GM21528 (cell line): ENCODE results near the gene KHNYN.
A peak's percentile ranks its signal among the peaks of the same experiment; 100 is the strongest.
"Not testable (repeated sequence)": the region's sequence is repeated elsewhere in the genome, so short reads cannot be mapped to it uniquely, and the experiment has no call there.

Experiments
- ATAC-seq: cut with Tn5 transposase; IDR thresholded peaks from one replicate; pipeline ENCODE4 v1.9.1; 2021; ENCODE audit warnings: mild to moderate bottlenecking, moderate library complexity; ENCODE audit not compliant: unreplicated experiment, low FRiP score

Gene KHNYN

DNA sequence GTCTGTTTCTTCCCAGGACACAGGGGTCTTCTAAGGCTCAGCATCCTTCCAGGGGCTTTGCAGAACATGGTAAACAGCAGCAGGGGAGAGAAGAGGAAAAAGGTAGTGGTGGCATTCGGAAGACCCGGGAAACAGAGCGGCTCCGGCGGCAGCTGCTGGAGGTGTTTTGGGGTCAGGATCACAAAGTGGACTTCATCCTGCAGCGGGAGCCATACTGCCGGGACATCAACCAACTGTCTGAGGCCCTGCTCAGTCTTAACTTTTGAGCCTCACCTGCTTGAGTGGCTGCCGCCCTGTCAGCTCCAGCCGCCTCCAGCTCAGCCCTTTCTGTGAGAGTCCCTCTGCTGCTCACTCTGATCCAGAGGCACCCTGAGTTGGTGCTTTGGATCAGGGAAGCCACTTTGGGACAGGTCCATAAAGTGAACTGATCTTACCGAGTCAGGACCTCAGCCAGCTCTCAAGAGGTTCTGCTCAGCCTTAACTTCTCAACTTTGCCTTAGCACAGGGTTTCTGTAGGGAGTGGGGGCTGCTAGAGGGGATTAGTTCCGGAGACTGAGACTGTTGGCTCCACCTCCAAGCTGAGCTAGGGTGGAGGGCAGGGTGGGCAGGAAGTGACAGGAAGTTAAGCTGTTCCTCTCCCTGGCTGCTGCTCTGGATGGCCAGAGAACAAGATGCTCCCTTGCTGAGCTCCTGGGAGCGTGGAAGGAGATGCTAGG lies 7.4 kb downstream of the KHNYN start:
- no peak for ATAC-seq

- ATAC-seq: no peak
Observed at GRCh38 chr14:24437736-24438067, 7.9 kb downstream of the KHNYN start.

DNA sequence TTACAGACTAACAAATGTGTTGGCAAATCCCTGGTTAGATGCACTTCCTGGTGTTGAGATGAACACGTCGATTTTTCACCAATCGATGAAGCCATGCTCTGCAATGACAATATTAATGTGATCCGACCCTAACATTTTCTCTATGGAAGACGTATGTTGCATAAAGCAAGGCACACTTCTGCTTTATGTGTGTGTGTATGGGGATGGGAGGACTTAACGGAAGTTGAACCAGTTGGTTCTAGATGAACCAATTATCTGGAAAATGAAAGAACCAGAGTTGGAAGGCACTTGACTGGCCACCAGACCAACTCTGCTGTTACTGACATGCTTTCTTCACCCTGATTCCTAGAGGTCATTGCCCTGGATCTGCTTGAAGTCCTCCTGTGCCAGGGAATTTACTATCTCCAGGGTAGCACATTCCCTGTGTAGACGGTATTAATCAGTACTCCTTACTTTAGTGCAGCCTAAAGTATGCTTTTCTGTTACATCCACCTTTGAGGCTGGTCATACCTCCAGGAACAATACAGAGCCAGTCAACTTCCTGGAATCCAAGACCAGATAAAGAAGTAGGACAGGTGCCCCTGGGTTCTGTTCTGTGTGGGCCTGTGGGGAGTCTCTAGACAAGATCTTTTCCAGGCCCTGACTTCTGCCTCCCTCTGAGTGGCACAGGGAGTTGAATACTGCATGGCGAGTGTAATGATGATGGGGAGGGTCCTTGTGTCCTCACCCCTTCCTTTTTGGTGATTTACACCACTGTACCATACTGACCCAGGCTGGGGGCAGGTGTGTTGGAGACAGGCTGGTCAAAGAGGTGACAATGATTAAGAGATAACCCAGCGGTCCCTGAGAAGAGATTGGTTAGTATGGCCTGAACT lies 8.7 kb downstream of the KHNYN start:
- ATAC-seq: no peak

GRCh38 chr14:24439257-24439656 lies 9.5 kb downstream of the KHNYN start:
- no peak for ATAC-seq

GRCh38 chr14:24439830-24440605 lies 10.3 kb downstream of the KHNYN start:
- no peak for ATAC-seq

GRCh38 chr14:24440606-24441399 lies 11.0 kb downstream of the KHNYN start:
- no peak for ATAC-seq

DNA sequence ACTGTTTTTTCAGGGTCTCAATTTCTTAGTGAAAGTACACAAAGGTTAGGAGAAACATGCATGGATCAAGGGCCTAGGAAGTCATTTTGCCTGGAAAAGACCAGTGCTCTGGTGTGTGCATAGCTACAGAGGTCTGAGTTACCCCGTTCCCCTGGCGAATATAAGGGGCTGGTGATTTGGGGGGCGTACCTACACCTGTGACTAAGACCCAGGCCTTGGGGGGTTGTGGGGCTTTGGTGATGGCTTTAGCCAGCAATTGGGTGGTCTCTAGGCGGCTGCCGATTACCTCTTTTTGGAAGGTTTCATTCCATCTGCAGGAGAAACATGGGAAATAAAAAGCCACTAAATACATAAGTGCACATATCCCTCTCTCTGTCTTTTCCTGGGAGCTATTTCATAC lies 11.7 kb downstream of the KHNYN start:
- ATAC-seq: no peak

DNA sequence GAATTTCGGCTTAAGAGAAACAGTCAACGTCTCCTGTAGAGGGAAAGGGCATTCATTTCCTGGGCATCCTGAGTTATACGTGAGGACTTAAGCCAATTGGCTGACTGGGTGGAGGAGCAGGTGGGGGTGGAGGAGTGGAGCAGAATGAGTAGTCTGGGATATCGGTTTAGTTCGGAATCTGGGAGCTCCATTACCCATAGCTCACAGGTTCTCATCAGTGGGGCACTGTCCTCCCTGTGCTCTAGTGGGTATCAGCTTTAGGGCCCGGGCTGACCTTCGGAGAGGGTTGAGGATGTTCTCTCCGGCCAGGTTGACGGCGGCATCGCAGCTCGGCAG lies 12.1 kb downstream of the KHNYN start:
- ATAC-seq: no peak

GRCh38 chr14:24442240-24443052 lies 12.7 kb downstream of the KHNYN start, which contains the start of gene SDR39U1:
Gene SDR39U1, minus strand, starts transcription at chr14:24442776. Its CDS starts 7 bp downstream, at chr14:24442769.
- peak; percentile 93 for ATAC-seq

GRCh38 chr14:24443053-24443665 lies 13.4 kb downstream of the KHNYN start:
- ATAC-seq: no peak

DNA sequence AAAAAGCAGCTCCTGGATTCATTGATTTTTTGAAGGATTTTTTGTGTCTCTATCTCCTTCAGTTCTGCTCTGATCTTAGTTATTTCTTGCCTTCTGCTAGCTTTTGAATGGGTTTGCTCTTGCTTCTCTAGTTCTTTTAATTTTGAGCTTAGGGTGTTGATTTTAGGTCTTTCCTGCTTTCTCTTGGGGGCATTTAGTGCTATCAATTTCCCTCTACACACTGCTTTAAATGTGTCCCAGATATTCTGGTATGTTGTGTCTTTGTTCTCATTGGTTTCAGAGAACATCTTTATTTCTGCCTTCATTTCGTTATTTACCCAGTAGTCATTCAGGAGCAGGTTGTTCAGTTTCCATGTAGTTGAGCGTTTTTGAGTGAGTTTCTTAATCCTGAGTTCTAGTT lies 21.1 kb downstream of the KHNYN start:
- ATAC-seq: not testable (repeated sequence)

DNA sequence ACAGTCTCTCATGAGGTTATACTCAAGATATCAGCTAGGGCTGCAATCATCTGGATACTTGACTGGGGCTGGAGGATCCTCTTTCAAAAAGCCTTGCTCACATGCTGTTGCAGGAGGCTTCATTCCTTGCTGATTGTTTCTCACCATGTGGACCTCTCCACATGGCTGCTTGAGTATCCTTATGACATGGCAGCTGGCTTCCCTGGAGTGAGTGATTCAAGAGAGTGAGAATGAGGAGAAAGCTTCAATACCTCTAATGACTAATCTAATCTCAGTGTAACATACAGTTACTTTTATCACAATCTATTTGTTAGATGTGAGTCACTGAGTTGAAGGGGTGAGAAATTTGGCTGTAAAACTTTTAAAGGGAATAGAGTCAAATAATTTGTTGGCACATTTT lies 27.2 kb downstream of the KHNYN start:
- ATAC-seq: no peak

GRCh38 chr14:24458736-24459135 lies 29.0 kb downstream of the KHNYN start:
- no peak for ATAC-seq

- ATAC-seq: no peak
Observed at GRCh38 chr14:24459331-24459730, 29.6 kb downstream of the KHNYN start.

DNA sequence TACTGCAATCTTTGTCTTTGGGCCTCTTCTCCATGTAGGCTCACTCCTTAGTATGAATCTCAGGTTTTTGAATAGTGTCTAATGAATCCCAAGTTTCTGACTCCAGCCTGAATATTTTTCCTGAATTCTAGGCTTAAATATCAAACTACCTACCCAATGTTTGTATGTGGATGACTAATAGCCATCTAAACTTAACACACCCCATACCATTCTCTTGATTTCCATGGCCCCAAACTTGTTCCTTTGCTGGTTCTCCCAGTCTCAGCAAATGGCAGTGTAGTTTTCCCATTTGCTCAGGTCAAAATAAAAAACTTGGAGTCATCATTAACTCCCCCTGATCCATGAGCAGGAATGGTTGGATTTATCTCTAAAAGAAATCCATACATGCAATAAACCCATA lies 31.6 kb downstream of the KHNYN start:
- no peak for ATAC-seq

DNA sequence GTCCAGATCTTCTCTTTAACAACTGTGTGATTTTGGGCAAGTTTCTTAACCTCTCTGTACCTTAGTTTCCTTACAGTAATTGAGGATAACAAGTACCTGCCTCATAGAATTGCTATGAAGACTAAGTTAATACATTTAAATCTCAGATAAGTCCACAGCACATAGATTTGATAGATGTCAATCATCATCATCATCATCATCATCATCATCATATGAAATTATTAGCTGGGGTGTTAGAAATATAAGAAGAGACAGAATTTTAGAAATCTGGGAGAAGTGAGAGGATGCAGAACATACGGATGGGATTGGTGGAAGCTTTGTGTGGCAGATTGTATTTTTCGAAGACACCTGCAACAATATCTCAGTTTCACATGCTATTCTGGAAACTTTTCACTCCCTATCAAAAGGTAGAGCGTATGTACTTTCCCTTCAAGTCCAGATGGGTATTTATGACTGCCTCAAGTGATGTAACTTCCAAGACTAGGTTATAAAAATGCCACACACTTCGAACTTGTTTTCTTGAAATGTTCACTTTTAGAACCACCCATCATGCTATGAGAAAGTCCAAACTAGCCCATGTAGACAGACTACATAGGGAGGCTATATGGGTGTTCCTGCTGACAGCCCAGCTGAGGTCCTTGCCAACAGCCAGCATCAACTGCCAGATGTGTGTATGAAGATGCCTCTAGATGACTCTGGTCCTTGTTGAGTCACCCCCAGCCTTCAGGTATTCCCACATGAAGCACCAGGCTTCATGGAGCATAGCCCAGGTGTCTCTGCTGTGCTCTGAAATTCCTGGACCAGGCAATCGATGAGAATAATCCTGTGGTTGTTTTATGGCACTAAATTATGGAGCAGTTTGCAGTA lies 33.5 kb downstream of the KHNYN start:
- ATAC-seq: no peak

DNA sequence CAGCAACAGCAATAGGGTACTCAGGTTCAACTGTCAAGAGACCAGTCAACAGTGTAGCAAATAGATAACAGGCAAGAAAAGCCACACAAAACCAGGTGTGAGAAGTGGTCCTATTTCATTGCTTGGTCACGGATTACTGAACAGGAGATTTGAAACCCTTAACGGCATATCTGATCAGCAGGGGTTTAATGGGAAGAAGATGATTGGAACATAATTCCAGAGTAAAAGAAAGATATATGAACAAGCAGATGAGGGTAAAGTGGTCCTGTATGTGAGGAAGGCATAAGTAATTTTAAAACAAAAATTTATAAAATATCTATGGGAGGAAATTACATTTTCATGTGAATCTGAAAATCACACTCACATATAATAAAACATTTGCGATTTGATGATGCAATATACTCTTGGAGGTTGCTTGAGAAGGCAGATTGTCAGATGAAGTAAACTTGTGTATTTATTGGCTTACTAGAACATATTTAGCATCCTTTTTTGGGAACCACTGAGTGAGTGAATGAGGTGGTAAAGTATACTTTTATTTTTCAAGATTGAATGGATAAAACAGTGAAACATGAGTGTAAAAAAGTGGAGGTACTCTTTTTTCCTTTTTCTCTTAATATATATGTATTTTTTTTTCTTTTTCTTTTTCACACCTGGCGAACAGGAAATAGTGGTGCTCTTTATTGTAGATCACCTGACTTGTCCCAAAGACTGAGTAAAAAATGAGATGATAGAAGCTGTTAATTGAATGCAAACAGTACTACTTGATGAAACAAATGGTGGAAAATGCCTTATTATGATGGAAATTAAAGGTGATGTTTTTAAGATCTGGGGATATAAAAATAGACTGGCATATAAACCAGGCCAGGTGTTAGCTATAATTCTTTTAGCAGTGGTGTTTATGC lies 34.4 kb downstream of the KHNYN start:
- ATAC-seq: no peak
